ENCODE measurements around the gene DNAJC8.
A peak's percentile ranks its signal among the peaks of the same experiment; 100 is the strongest.

Gene DNAJC8

GRCh38 chr1:28172713-28173150 lies 60.1 kb downstream of the DNAJC8 start:
- no peak for DNase-seq (ENCODE audit: low spot score)

DNA sequence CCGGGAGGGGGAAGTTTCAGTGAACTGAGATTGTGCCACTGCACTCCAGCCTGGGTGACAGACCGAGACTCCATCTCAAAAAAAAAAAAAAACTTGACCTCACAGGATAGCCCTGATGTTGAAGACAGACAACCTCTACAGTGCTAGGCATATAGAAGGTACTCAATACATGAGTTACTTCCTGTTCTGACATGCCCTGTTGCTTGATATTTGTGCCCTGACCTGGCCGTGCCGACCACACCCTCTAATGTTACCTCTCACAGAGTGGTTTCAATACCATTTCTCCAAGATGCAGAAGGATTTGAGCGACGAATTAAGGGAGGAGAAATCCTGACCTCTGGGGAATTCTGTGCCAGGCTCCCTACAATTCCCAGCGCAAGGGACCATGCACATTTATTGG lies 61.6 kb downstream of the DNAJC8 start:
- DNase-seq (ENCODE audit: low spot score) = no peak

DNA sequence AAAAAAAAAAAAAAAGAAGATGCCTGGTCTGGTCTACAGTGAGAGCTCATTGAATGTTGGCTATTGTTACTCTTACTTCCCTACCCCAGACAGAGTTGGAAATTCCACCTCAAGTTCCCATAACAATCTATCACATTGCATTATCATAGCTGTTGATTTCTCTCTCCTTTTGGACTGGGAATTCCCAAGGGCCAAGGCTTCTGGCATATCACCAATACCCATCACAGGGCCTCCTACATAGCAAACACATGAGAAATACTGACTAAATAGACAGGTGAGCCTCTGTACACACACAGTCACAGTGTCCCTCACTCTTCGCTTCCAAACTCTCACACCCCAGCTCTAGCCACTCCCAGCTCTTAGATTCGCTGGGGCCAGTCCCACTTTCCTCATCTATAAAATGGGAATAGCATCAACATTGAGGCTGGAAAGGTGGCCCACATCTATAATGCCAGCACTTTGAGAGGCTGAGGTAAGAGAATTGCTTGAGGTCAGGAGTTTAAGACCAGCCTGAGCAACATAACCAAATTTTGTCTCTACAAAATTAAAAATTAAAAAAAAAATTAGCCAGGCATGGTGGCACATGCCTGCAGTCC lies 62.7 kb downstream of the DNAJC8 start:
- no peak for DNase-seq (ENCODE audit: low spot score)

- DNase-seq (ENCODE audit: low spot score) = no peak
Observed at GRCh38 chr1:28163496-28164161, 69.2 kb downstream of the DNAJC8 start.

DNA sequence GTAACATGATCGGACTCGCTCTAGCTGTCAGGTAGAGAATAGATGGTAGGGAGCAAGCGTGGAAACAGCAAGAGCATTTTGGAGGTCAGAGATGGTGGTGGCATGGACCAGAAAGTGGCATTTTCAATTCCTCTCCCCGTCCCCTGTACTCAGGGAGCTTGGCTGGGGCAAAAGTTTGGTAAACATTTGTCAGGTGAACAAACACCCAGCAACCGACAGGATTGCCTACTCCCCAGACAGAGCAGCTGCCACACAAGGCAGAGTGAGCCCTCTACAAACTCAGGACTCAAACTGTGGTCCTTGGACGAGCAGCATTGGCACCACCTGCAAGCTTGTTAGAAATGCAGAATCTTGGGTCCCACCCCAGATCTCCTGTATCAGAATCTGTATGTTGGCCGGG lies 70.7 kb downstream of the DNAJC8 start:
- no peak for DNase-seq (ENCODE audit: low spot score)

- DNase-seq (ENCODE audit: low spot score) = no peak
Observed at GRCh38 chr1:28161751-28162150, 71.1 kb downstream of the DNAJC8 start.

DNA sequence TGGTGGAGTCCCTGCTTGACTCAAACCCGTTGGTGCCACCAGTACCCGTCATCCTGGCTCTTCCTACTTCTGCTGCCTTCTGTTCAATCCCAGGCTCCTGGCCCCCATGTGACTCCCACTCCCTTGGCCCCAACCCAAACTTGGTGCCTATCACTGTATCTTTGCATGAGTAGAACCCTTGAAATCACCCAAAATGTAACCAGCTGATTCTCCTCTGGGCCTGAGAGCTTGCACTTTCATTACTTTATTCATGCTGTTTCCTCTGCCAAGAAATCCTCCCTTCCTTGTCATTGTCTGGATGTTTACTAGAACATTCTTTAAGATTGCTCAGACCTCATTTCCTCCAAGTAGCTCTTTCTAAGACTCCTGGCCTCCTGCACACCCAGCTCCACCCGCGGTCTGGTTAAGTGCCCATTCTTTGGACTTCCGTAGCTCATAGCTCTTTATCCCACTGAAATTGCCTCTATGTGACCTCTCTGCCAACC lies 72.0 kb downstream of the DNAJC8 start:
- DNase-seq (ENCODE audit: low spot score) = peak; percentile 76

DNA sequence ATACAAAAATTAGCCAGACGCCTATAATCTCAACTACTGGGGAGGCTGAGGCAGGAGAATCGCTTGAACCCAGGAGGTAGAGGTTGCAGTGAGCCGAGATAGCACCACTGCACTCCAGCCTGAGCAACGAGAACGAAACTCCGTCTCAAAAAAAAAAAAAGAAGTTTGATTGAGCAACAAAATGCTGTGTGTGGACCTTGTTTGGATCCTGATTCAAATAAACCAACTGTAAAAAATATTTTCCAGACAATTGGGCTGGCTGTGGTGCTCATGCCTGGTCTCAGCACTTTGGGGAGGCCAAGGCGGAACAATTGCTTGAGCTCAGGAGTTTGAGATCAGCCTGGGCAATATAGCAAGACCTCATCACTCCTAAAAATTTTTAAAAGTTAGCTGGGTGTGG lies 73.1 kb downstream of the DNAJC8 start:
- no peak for DNase-seq (ENCODE audit: low spot score)

DNA sequence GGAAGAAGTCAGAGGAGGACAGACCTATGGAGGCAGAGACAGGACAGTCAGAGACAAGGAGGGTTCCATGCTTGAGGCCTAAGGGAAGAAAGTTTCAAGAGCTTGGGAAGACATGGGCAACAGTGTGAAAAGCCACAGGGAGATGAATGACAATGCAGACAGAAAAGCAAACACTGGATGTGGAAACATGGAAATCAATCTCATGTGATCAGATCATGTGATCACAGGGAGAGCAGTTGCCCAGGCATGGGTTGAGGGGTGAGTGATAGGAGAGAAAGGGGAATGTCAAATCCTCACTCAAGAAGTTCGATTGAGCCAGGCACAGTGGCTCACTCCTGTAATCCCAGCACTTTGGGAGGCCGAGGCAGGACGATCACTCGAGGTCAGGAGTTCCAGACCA lies 73.6 kb downstream of the DNAJC8 start:
- DNase-seq (ENCODE audit: low spot score) = no peak

DNA sequence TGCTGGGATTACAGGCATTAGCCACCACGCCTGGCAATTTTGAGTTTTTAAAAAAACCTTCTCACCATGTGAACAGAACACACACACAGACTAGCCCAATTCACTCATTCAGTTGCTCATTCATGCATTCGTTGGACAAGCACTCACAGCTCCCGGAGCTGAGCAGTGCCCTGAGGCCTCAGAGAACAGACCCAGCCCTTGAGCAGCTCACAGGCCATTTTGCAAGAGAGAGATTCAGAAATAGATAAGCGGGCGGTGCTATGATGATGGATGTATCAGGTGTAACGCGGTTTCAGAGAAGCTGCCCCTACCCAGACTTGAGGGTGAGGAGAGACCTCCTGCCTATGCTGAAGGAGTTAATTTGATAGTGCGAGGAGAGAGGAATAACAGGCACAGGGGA lies 74.9 kb downstream of the DNAJC8 start:
- DNase-seq (ENCODE audit: low spot score) = no peak

DNA sequence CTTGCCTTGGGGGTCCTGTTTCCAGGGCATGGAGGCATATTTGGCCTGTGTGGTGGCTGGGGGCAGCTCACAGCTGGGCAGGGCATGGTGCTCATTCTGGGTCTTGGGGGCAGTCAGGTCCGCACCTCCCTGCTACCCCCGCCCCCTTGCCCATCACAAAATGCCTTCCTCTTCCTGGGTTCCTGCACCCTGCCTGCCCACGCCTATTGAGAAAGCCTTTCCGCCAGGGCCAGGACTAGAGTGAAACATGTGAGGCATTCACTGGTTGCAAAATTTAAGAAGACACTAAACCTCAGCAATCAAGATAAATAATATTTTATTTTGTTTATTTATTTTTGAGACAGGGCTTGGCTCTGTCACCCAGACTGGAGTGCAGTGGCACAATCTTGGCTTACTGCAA lies 76.0 kb downstream of the DNAJC8 start:
- DNase-seq (ENCODE audit: low spot score) = no peak

- no peak for DNase-seq (ENCODE audit: low spot score)
Observed at GRCh38 chr1:28155628-28156027, 77.2 kb downstream of the DNAJC8 start.

DNA sequence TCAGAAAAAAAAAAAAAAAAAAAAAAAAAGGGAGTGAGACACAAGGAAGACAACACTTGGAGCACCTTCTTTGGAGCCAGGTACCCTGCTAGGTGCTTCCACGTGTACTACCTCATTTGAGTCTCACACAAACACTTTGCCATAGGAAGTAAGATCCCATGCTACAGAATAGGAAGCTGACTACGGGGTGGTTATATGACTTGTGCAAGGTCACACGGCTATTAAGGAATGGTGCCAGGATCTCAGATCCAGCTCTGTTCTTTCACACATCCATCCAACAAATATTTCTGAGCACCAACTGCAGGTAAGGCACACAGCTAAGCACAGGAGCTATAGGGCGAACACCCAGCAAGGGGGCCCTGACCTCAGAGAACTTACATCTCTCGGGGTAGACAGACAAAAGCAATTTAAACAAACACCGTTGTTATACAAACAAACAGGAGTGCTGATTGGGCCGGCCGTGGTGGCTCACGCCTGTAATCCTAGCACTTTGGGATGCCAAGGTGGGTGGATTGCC lies 78.7 kb downstream of the DNAJC8 start:
- no peak for DNase-seq (ENCODE audit: low spot score)
